Neural crest cell (in vitro differentiated cells): ENCODE results near the gene NR3C1. TPM values are rescaled to one million over a fixed set of nuclear protein-coding genes. Genes with fewer than 3 reads are reported as not detected.

Experiments
- DNase-seq: peaks from one replicate; pipeline ENCODE4 v3.0.0; 2021; ENCODE audit warnings: low read depth, mixed read lengths, low spot score
- H3K27ac Mint-ChIP-seq: one replicate; pipeline ENCODE4 v1.8.0; 2021; ENCODE audit warnings: mild to moderate bottlenecking, mixed read lengths; ENCODE audit not compliant: unreplicated experiment
- H3K27me3 Mint-ChIP-seq: 2 replicates; pipeline ENCODE4 v1.8.0; 2021; ENCODE audit warnings: low read depth, mild to moderate bottlenecking, mixed read lengths
- H3K36me3 Mint-ChIP-seq: 2 replicates; pipeline ENCODE4 v1.8.0; 2021; ENCODE audit warnings: low read depth, mild to moderate bottlenecking, mixed read lengths
- H3K4me1 Mint-ChIP-seq: 2 replicates; pipeline ENCODE4 v1.8.0; 2021; ENCODE audit warnings: mixed read lengths
- H3K4me3 Mint-ChIP-seq: one replicate; pipeline ENCODE4 v1.8.0; 2021; ENCODE audit warnings: mild to moderate bottlenecking, mixed read lengths
- H3K9me3 Mint-ChIP-seq: 2 replicates; pipeline ENCODE4 v1.8.0; 2021; ENCODE audit warnings: mixed read lengths
- total RNA-seq: library from RNA; stranded (reverse); gene quantifications from 2 replicates; pipeline ENCODE4 v1.2.1, GENCODE V29; 2021
- TF ChIP-seq, protein P1 (sequence below): fragments of 200-600 bp; sonication (generic); conservative IDR thresholded peaks from 2 replicates; pipeline ENCODE4 v1.5.0; 2021; ENCODE audit warnings: antibody characterized with exemption, mild to moderate bottlenecking

The NR3C1 gene
- total RNA-seq, 1 donor from 2014 or later: 1.8 TPM

DNA sequence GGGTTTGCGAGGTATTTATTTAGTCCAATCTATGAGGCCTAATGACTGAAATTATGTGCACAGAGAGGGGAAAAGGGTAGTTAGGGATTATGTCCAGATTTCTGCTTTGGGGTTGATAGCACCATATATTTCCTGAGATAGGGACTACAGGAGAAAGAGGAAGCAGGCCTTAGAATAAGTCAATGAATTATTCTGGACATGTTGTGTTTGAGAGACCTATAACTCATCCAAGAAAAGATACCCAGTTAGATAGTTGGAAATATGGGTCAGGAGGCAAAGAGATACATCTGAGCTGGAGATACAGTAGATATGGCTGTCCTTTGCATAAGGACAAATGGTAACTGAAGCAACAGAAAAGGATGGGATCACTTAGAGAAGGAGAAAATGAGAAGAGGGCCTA, 53.1 kb downstream of the NR3C1 start:
- no peak for DNase-seq
- Mint-ChIP-seq H3K36me3 (no peaks in the 10 kb centered on the region), H3K9me3 (no peaks in the 10 kb centered on the region), H3K27me3 (no peaks in the 10 kb centered on the region), H3K4me3 (no peak overlapping the region), H3K4me1 (no peaks in the 10 kb centered on the region), H3K27ac (no peak overlapping the region)
- TF ChIP-seq, protein P1, sequence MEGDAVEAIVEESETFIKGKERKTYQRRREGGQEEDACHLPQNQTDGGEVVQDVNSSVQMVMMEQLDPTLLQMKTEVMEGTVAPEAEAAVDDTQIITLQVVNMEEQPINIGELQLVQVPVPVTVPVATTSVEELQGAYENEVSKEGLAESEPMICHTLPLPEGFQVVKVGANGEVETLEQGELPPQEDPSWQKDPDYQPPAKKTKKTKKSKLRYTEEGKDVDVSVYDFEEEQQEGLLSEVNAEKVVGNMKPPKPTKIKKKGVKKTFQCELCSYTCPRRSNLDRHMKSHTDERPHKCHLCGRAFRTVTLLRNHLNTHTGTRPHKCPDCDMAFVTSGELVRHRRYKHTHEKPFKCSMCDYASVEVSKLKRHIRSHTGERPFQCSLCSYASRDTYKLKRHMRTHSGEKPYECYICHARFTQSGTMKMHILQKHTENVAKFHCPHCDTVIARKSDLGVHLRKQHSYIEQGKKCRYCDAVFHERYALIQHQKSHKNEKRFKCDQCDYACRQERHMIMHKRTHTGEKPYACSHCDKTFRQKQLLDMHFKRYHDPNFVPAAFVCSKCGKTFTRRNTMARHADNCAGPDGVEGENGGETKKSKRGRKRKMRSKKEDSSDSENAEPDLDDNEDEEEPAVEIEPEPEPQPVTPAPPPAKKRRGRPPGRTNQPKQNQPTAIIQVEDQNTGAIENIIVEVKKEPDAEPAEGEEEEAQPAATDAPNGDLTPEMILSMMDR: no peak

DNA sequence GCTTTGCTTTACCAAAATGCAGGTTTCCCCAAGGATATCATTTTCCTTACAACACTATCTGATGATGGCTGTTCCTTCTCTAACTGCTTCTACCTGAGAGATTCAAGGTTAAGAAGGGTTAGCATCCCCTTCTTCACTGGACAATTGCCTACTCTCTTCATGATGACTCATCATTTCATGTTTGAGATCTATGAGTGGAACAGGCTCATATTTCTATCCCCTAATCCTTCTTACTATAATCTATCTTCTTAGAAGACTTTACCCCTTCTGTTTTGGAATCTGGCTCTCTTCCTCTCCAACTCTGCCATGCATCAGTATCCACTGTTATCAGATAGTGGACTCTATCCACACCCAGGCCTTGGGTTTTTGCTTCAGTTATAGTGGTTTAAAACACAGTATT, 54.3 kb downstream of the NR3C1 start:
- Mint-ChIP-seq H3K9me3 (no peaks in the 10 kb centered on the region), H3K4me3 (no peak overlapping the region), H3K27me3 (no peaks in the 10 kb centered on the region), H3K36me3 (no peaks in the 10 kb centered on the region), H3K4me1 (no peaks in the 10 kb centered on the region), H3K27ac (no peak overlapping the region)
- no peak for DNase-seq
- TF ChIP-seq, protein P1: no peak

DNA sequence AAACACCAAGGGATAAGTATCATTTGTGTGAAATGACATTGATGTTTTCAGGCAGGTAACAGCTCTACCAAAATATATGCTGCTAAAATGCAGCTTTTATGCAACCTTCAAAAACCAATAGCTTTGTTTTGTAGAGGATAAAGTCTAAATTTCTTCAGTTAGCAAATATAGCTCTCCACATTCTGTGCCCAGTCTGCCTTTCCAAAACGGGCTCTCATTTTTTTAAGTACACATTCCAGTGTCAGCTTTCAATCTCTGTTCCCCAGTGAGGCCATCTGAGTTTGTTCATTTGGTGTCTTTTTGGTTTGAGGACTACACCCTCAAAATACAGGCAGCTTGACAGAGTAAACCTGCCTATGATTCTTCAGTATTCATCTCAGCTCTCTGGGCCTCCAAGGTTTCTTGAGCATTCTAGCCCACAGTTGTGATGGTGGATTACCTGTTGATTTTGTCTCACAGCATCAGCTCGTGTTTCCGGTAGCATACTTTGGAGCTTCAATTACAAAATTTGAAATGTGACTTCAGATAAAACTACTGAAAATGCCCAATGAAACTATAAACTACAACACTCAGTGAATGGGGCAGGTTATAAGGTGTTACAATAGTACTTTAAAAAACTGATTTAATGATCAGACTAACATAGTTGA, 55.7 kb downstream of the NR3C1 start:
- Mint-ChIP-seq H3K27me3 (no peaks in the 10 kb centered on the region), H3K4me3 (no peak overlapping the region), H3K9me3 (no peaks in the 10 kb centered on the region), H3K4me1 (no peaks in the 10 kb centered on the region), H3K36me3 (no peaks in the 10 kb centered on the region), H3K27ac (no peak overlapping the region)
- TF ChIP-seq, protein P1: no peak
- DNase-seq: no peak

DNA sequence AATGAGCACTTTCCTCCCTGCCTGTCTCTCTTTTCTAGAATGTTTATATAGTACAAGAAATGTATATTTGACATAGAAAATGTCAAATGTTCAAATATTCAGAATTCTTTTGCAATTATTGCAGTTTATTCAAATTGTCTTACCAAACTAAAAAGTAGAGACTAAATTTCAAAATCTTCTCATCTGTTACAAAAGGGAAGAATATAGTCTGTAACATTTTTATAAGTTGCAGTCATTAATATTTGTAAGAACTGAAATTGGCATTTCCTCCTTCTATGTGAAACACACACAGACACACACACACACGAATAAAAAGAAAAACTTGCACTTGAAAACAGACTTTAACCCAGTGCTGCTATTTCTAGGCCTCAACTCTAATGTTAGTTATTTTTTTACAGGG, 56.4 kb downstream of the NR3C1 start:
- no peak overlapping the region for H3K4me3 Mint-ChIP-seq
- H3K27me3 Mint-ChIP-seq: no peaks in the 10 kb centered on the region
- DNase-seq: no peak
- H3K4me1 Mint-ChIP-seq: no peaks in the 10 kb centered on the region
- no peaks in the 10 kb centered on the region for H3K9me3 Mint-ChIP-seq
- H3K27ac Mint-ChIP-seq: no peak overlapping the region
- no peaks in the 10 kb centered on the region for H3K36me3 Mint-ChIP-seq
- TF ChIP-seq, protein P1: no peak

DNA sequence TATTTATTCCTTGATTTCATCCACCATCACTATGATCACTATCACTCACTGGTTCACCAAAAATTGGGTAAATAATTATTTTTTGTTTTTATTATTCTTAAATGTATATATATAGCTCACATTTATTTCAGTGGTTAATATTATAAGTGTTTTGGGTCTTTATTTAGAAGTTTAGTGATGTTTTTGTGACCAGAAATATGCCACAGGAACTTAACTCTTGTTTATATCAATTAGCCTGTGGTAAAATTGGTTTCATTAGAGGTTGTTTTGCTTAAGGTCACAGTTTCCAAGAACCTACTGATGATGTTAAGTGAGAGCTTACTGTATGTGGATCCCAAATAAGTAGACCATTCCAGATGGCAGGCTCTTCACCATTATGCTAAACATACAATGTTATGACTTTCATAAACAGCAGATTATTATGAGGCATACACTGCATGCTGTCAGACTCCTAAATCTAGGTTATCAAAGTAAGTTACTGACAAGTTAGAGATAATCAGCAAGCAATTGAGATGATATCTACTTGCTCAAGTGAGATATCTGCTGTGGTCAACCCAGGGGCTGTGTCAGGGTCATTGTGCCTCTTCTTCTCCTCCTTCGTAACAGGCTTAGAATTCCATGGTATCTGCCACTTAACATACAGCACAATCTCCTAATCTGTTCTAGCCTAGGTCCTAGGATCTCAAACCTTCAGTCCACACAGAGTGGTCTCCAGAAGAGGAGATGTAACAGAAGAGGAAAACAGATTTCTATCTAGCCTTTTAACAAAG, 57.6 kb downstream of the NR3C1 start:
- H3K4me1 Mint-ChIP-seq: no peaks in the 10 kb centered on the region
- TF ChIP-seq, protein P1: no peak
- no peak overlapping the region for H3K27ac Mint-ChIP-seq
- H3K9me3 Mint-ChIP-seq: no peaks in the 10 kb centered on the region
- DNase-seq: no peak
- H3K27me3 Mint-ChIP-seq: no peaks in the 10 kb centered on the region
- H3K36me3 Mint-ChIP-seq: no peaks in the 10 kb centered on the region
- no peak overlapping the region for H3K4me3 Mint-ChIP-seq
